HL-60 (cell line): Measurements from ENCODE around the gene COL20A1.

Source experiments
- CTCF ChIP-seq: IDR thresholded peaks from one replicate; pipeline ENCODE4 v1.5.1; 2011; ENCODE audit warnings: low read length, control low read depth, inconsistent platforms; ENCODE audit not compliant: insufficient read depth
- GABPA ChIP-seq: IDR thresholded peaks from 2 replicates; pipeline ENCODE4 v1.6.1; 2012; ENCODE audit warnings: low read depth
- POLR2AphosphoS5 ChIP-seq: IDR thresholded peaks from 2 replicates; pipeline ENCODE4 v1.6.1; 2012; ENCODE audit warnings: low read depth
- REST ChIP-seq: IDR thresholded peaks from 2 replicates; pipeline ENCODE4 v1.6.1; 2012; ENCODE audit warnings: low read depth; ENCODE audit not compliant: insufficient replicate concordance

GRCh38 chr20:63247671-63248228 is 45.2 kb upstream of the COL20A1 start:
- no peak for TF ChIP-seq CTCF
- no peak for TF ChIP-seq GABPA
- no peak for TF ChIP-seq POLR2AphosphoS5
- TF ChIP-seq REST: no peak
